Naive thymus-derived CD4-positive, alpha-beta T cell (primary cell): ENCODE measurements around the gene MPL. TPM values are rescaled to one million over a fixed set of nuclear protein-coding genes. Genes with fewer than 3 reads are reported as not detected.

Source experiments
- ATAC-seq: fragments of 150-1000 bp; cut with Tn5 transposase; 2 replicates; pipeline ENCODE4 v1.10.0; 2021; ENCODE audit warnings: mild to moderate bottlenecking, moderate library complexity
- CTCF ChIA-PET: fragments of 350-600 bp; sonication (Branson Sonifier 250); formaldehyde crosslinking; loops from one replicate; lab custom pipeline; 2021; ENCODE audit warnings: antibody characterized with exemption; lab: Charles Lee
- POLR2A ChIA-PET: fragments of 350-600 bp; sonication (Branson Sonifier 250); formaldehyde crosslinking; loops from one replicate; lab custom pipeline; 2021; ENCODE audit warnings: antibody characterized with exemption, inconsistent platforms; lab: Charles Lee
- DNase-seq, 9 donors: peaks; one replicate each; pipeline versions ENCODE4 v3.0.0 to v3.0.0-alpha.2; 2020 to 2022; ENCODE audit warnings: mixed read lengths in 1 of 9
- H3K27ac ChIP-seq: one replicate; pipeline ENCODE4 v1.7.0; 2013; ENCODE audit warnings: mild to moderate bottlenecking, low read depth, low read length, moderate library complexity
- H3K27me3 ChIP-seq, 2 donors: one replicate each; pipeline ENCODE4 v1.7.0; 2013; ENCODE audit warnings: low read length in 2 of 2, mild to moderate bottlenecking in 2 of 2, moderate library complexity in 2 of 2; ENCODE audit not compliant: control insufficient read depth in 2 of 2, insufficient read depth in 2 of 2
- H3K36me3 ChIP-seq, 3 experiments: 1 replicate in 2 of 3; 2 replicates in 1 of 3; pipeline ENCODE4 v1.7.0; 2013; ENCODE audit warnings: low read length in 3 of 3, mild to moderate bottlenecking in 3 of 3, moderate library complexity in 1 of 3; ENCODE audit not compliant: insufficient read depth in 3 of 3, control insufficient read depth in 2 of 3
- H3K4me1 ChIP-seq, 2 donors: one replicate each; pipeline ENCODE4 v1.7.0; 2013; ENCODE audit warnings: low read length in 2 of 2, mild to moderate bottlenecking in 2 of 2, moderate library complexity in 1 of 2; ENCODE audit not compliant: control insufficient read depth in 2 of 2, insufficient read depth in 2 of 2
- H3K4me3 ChIP-seq: 2 replicates; pipeline ENCODE4 v1.7.0; 2013; ENCODE audit warnings: mild to moderate bottlenecking, low read length
- H3K9me3 ChIP-seq, 3 experiments: 1 replicate in 2 of 3; 2 replicates in 1 of 3; pipeline ENCODE4 v1.7.0; 2013; ENCODE audit warnings: low read length in 3 of 3; ENCODE audit not compliant: control insufficient read depth in 2 of 3
- H3K27ac Mint-ChIP-seq, 9 donors: one replicate each; pipeline ENCODE4 v1.8.0; 2020 to 2022; ENCODE audit warnings: mixed read lengths in 9 of 9, mild to moderate bottlenecking in 8 of 9, moderate library complexity in 5 of 9, inconsistent platforms in 2 of 9
- H3K27me3 Mint-ChIP-seq, 5 donors: one replicate each; pipeline ENCODE4 v1.8.0; 2021 to 2022; ENCODE audit warnings: mixed read lengths in 5 of 5, mild to moderate bottlenecking in 1 of 5
- H3K36me3 Mint-ChIP-seq, 5 donors: one replicate each; pipeline ENCODE4 v1.8.0; 2020 to 2022; ENCODE audit warnings: mixed read lengths in 5 of 5, mild to moderate bottlenecking in 3 of 5, inconsistent platforms in 1 of 5
- H3K4me1 Mint-ChIP-seq, 7 donors: one replicate each; pipeline ENCODE4 v1.8.0; 2020 to 2022; ENCODE audit warnings: mixed read lengths in 7 of 7, mild to moderate bottlenecking in 3 of 7, inconsistent platforms in 1 of 7
- H3K4me3 Mint-ChIP-seq, 10 donors: one replicate each; pipeline ENCODE4 v1.8.0; 2020 to 2022; ENCODE audit warnings: mild to moderate bottlenecking in 10 of 10, mixed read lengths in 10 of 10, moderate library complexity in 6 of 10, inconsistent platforms in 2 of 10
- H3K9me3 Mint-ChIP-seq, 11 donors: one replicate each; pipeline ENCODE4 v1.8.0; 2020 to 2022; ENCODE audit warnings: mixed read lengths in 11 of 11, mild to moderate bottlenecking in 4 of 11, inconsistent platforms in 1 of 11, moderate library complexity in 1 of 11
- intact Hi-C, 2 donors: fragments of 100-400 bp; cut with micrococcal nuclease; formaldehyde crosslinking; loops; one replicate each; pipeline ENCODE4 v1.15.1; 2023
- polyA plus RNA-seq, 2 donors: library from polyadenylated mRNA; unstranded; fragments of 300-500 nt; fragmentation: Illumina TruSeq; gene quantifications; one replicate each; pipeline ENCODE4 v1.2.3, GENCODE V29; 2021
- total RNA-seq, 6 experiments: library from RNA in 5 of 6; stranded (reverse) in 5 of 6; gene quantifications; 1 replicate in 5 of 6; 2 replicates in 1 of 6; pipeline ENCODE4 v1.2.3 and lab custom pipeline; 2021 to 2026

The MPL gene
- total and polyA plus RNA-seq, 7 experiments from 2014 or later: 0.21 to 0.98 TPM; not detected in 5

DNA sequence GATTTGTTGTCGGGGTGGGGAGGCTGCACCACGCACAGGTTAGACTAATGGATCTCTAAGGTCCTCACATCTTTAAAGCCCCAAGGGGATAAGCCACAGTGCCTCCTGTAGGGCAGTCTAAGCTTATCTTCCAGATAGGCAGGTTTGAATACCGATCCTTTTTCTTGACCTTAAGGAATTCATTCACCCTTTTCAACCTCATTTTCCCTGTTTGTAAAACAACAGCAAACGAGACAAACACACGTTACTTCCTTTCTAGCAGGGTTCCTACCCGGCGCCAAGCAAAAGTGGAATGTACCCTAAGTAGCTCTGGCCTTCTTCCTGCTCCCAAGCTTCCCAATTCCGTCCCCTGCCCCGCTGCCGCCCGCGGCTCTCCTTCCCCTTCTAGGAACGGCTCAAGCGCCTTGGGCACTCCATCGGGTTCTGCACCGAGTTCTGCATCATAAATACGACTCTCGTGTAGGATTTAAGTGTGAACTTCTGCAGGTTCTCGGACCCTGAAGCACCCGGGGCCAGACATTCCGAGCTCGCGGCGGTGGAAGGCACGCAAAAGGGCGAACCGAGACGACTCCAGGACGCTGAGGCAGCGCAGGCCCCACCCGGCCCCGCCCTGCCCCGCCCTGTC, 20.6 kb downstream of the MPL start:
- peaks cover 5 to 10% of the 10 kb centered on the region in 2 donors for H3K4me1 ChIP-seq
- ATAC-seq: no peak
- no peaks in the 10 kb centered on the region for H3K9me3 ChIP-seq
- Mint-ChIP-seq H3K27ac (peak overlapping the region; percentile 22 to 88 (median 87)), H3K4me1 (peaks cover 10 to 51% (median 20%) of the 10 kb centered on the region in 7 donors), H3K4me3 (peak overlapping the region; percentile 74 to 97 (median 90)), H3K36me3 (peaks cover 0 to 39% (median 5%) of the 10 kb centered on the region in 5 donors), H3K9me3 (no peaks in the 10 kb centered on the region), H3K27me3 (no peaks in the 10 kb centered on the region)
- no peaks in the 10 kb centered on the region for H3K27me3 ChIP-seq
- peak in 3 of 9 donors; percentile 9 to 13 (median 10) for DNase-seq
- peaks cover 0 to 13% (median 0%) of the 10 kb centered on the region in 3 experiments for H3K36me3 ChIP-seq
- ChIA-PET CTCF (no interaction called here), POLR2A (interaction anchor here (0.7 to 2.5 kb wide), 4 partner anchors 10 to 1277 kb away, joined by 3 to 16 read pairs (median 10); partner anchors contain the start of genes ELOVL1, MED8 and SZT2)
- H3K4me3 ChIP-seq: peak overlapping the region; percentile 90
- peak overlapping the region; percentile 78 for H3K27ac ChIP-seq
- intact Hi-C loops: loop anchor here (1.0 to 10.0 kb wide), 13 partner anchors 9 to 1996 kb away; partner anchors contain the start of genes CFAP57 (in 2 of the 2), EBNA1BP2 (in 2 of the 2), ELOVL1 (in 2 of the 2) and MED8 (in 2 of the 2)

DNA sequence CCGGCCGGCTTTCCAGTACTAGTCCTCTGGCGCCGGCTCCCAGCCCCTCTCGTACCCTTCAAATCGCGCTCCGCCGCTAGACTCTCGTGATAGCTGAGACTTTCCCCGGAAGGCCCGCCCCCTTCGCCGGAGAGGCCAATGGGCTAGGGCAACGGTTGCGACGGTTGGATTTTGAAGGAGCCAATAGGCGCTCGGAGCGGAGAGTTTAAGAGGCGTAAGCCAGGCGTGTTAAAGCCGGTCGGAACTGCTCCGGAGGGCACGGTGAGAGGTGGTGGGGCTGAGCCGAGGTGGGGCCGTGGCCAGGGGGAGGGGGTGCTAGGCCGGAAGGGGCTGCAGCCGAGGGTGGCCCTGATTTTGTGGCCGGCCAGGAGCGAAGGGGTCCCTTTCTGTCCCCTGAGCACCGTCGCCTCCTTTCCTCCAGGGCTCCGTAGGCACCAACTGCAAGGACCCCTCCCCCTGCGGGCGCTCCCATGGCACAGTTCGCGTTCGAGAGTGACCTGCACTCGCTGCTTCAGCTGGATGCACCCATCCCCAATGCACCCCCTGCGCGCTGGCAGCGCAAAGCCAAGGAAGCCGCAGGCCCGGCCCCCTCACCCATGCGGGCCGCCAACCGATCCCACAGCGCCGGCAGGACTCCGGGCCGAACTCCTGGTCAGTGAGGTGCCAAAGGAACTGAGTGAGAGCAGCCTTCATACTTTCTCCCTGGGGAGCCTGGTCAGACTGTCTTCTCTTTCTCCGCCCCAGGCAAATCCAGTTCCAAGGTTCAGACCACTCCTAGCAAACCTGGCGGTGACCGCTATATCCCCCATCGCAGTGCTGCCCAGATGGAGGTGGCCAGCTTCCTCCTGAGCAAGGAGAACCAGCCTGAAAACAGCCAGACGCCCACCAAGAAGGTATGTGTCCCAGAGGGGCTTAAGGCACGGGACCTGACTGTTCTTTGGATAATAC, 21.4 kb downstream of the MPL start, which contains the start of gene CDC20:
Gene CDC20, plus strand, starts transcription at position 236 of the 948 bp plus-strand sequence. Its CDS starts 235 bp downstream, at position 471.
- Mint-ChIP-seq H3K4me1 (peaks cover 10 to 55% (median 20%) of the 10 kb centered on the region in 7 donors), H3K27ac (peak within 1 kb of the TSS; percentile 22 to 88 (median 87)), H3K36me3 (peaks cover 3 to 43% (median 5%) of the 10 kb centered on the region in 5 donors), H3K27me3 (no peaks in the 10 kb centered on the region), H3K9me3 (no peaks in the 10 kb centered on the region), H3K4me3 (peak within 1 kb of the TSS; percentile 74 to 97 (median 90))
- ChIA-PET POLR2A (interaction anchor here (0.7 to 2.5 kb wide), 4 partner anchors 9 to 1277 kb away, joined by 3 to 16 read pairs (median 10); partner anchors contain the start of genes ELOVL1, MED8 and SZT2), CTCF (no interaction called here)
- DNase-seq: peak; percentile 91 to 99 (median 96)
- peak within 1 kb of the TSS; percentile 90 for H3K4me3 ChIP-seq
- H3K27me3 ChIP-seq: no peaks in the 10 kb centered on the region
- intact Hi-C loops: loop anchor here (1.0 to 10.0 kb wide), 13 partner anchors 9 to 1997 kb away; partner anchors contain the start of genes CFAP57 (in 2 of the 2), EBNA1BP2 (in 2 of the 2), ELOVL1 (in 2 of the 2) and MED8 (in 2 of the 2)
- H3K36me3 ChIP-seq: peaks cover 0 to 21% (median 6%) of the 10 kb centered on the region in 3 experiments
- H3K9me3 ChIP-seq: no peaks in the 10 kb centered on the region
- H3K27ac ChIP-seq: peak within 1 kb of the TSS; percentile 78
- peak; percentile 100 for ATAC-seq
- peaks cover 5 to 10% of the 10 kb centered on the region in 2 donors for H3K4me1 ChIP-seq

DNA sequence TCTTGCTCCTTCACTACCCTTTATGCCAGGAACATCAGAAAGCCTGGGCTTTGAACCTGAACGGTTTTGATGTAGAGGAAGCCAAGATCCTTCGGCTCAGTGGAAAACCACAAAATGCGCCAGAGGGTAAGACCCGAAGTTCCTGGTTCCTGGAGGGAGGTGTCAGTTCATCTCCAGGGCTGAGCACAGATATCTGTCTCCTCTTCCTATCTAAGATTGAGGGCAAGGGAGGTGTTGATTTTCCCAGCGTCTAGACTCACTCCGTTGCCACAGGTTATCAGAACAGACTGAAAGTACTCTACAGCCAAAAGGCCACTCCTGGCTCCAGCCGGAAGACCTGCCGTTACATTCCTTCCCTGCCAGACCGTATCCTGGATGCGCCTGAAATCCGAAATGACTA, 22.1 kb downstream of the MPL start:
- intact Hi-C loops: loop anchor here (2.0 to 10.0 kb wide), 8 partner anchors 62 to 1997 kb away; partner anchors contain the start of genes KDM4A (in 2 of the 2), ATP6V0B (in 1 of the 2), B4GALT2 (in 1 of the 2) and DPH2 (in 1 of the 2)
- Histone ChIP-seq H3K27me3 (no peaks in the 10 kb centered on the region), H3K4me1 (peaks cover 5 to 10% of the 10 kb centered on the region in 2 donors), H3K4me3 (no peak overlapping the region), H3K9me3 (no peaks in the 10 kb centered on the region), H3K36me3 (peaks cover 1 to 28% (median 10%) of the 10 kb centered on the region in 3 experiments), H3K27ac (no peak overlapping the region)
- Mint-ChIP-seq H3K27ac (peak overlapping the region in 5 of 9 donors; percentile 12 to 81 (median 64)), H3K27me3 (no peaks in the 10 kb centered on the region), H3K9me3 (no peaks in the 10 kb centered on the region), H3K4me1 (peaks cover 10 to 57% (median 20%) of the 10 kb centered on the region in 7 donors), H3K4me3 (peak overlapping the region; percentile 52 to 97 (median 75)), H3K36me3 (peaks cover 5 to 46% (median 5%) of the 10 kb centered on the region in 5 donors)
- ChIA-PET CTCF (no interaction called here), POLR2A (interaction anchor here (0.8 to 2.5 kb wide), 2 partner anchors 8 to 111 kb away, joined by 3 to 16 read pairs; partner anchors contain the start of gene ELOVL1)
- no peak for ATAC-seq
- no peak for DNase-seq

DNA sequence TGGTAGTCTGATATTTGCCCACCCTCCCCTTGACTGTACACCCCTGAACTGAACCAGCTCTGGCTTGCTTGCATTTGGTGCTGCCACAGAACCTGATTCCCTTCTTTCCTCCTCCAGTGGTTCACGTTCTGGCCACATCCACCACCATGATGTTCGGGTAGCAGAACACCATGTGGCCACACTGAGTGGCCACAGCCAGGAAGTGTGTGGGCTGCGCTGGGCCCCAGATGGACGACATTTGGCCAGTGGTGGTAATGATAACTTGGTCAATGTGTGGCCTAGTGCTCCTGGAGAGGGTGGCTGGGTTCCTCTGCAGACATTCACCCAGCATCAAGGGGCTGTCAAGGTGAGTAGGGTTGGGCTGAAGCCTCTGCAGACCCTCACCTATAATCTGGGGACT, 23.0 kb downstream of the MPL start:
- DNase-seq (no peak), ATAC-seq (no peak)
- peaks cover 5 to 11% of the 10 kb centered on the region in 2 donors for H3K4me1 ChIP-seq
- peaks cover 10 to 37% (median 10%) of the 10 kb centered on the region in 3 experiments for H3K36me3 ChIP-seq
- no peaks in the 10 kb centered on the region for H3K27me3 Mint-ChIP-seq
- no peak overlapping the region for H3K27ac ChIP-seq
- H3K4me1 Mint-ChIP-seq: peaks cover 10 to 64% (median 27%) of the 10 kb centered on the region in 7 donors
- H3K4me3 Mint-ChIP-seq: peak overlapping the region in 4 of 10 donors; percentile 39 to 97 (median 52)
- no peak overlapping the region for H3K27ac Mint-ChIP-seq
- H3K4me3 ChIP-seq: no peak overlapping the region
- CTCF ChIA-PET: no interaction called here
- POLR2A ChIA-PET: interaction anchor here (0.5 to 1.3 kb wide), 3 partner anchors 29 to 189 kb away, joined by 3 to 4 read pairs (median 3); partner anchors contain the start of genes CFAP57, EBNA1BP2, MED8 and SZT2
- H3K27me3 ChIP-seq: no peaks in the 10 kb centered on the region
- H3K9me3 ChIP-seq: no peaks in the 10 kb centered on the region
- H3K9me3 Mint-ChIP-seq: no peaks in the 10 kb centered on the region
- H3K36me3 Mint-ChIP-seq: peaks cover 5 to 53% (median 10%) of the 10 kb centered on the region in 5 donors
- intact Hi-C loops: loop anchor here (10.0 kb wide), 4 partner anchors 294 to 614 kb away; partner anchors contain the start of genes ATP6V0B (in 1 of the 2), B4GALT2 (in 1 of the 2), DPH2 (in 1 of the 2) and KDM4A (in 1 of the 2)

DNA sequence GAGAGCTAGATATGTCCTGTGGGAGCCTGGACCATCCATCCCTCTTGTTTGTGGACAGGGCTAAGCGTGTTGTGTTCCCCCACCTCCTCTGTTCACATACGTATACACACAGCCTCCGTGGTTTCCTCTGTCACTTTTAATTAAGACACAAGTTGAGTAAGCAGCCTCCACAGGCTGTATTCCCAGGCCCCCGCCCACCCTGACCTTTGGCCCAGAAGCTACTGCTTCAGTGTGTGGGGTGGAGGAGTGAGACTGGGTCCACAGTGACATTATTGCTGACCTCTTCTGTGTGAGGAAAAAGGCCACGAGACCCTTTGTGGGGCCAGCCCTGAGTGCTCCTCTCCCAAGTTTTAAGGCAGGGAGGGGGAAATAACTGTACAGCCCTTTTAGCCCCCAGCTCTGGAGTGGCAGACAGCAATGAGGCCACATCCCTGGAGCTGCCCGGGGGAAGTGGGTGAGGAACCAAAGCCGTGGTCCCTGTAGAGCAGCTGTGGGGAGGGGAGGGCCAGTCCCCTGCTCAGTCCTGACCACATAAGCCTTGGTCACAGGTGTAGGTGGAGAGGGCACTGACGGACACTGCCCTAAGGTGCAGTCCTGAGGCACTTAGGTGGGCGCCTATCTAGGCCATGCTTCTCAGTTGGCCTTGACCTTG, 25.8 kb downstream of the MPL start:
- peaks cover 11 to 21% of the 10 kb centered on the region in 2 donors for H3K4me1 ChIP-seq
- CTCF ChIA-PET: no interaction called here

More for the DNA sequence above, 25.8 kb downstream of the MPL start:
- ATAC-seq (no peak), DNase-seq (no peak)
- Mint-ChIP-seq H3K36me3 (peaks cover 5 to 59% (median 13%) of the 10 kb centered on the region in 5 donors), H3K27me3 (no peaks in the 10 kb centered on the region), H3K4me3 (peak overlapping the region in 1 of 10 donors; percentile 25), H3K4me1 (peaks cover 18 to 68% (median 34%) of the 10 kb centered on the region in 7 donors), H3K27ac (no peak overlapping the region), H3K9me3 (no peaks in the 10 kb centered on the region)
- H3K9me3 ChIP-seq: no peaks in the 10 kb centered on the region
- POLR2A ChIA-PET: interaction anchor here (1.0 kb wide), 1 partner anchor 27 kb away, joined by 3 read pairs; the partner anchor contains the start of genes MED8 and SZT2
- intact Hi-C loops: loop anchor here (10.0 kb wide), 4 partner anchors 291 to 611 kb away; partner anchors contain the start of genes ATP6V0B (in 1 of the 2), B4GALT2 (in 1 of the 2), DPH2 (in 1 of the 2) and KDM4A (in 1 of the 2)
- H3K36me3 ChIP-seq: peaks cover 10 to 39% (median 10%) of the 10 kb centered on the region in 3 experiments
- H3K27ac ChIP-seq: no peak overlapping the region
- H3K4me3 ChIP-seq: no peak overlapping the region
- H3K27me3 ChIP-seq: no peaks in the 10 kb centered on the region
